Measurements from ENCODE around the gene KIF3C.

- TF ChIP-seq CTCF (conservative IDR thresholded peaks at IDR 0.05; ENCODE audit: low read depth, low read length) (no peak), POLR2A (IDR thresholded peaks at IDR 0.05; ENCODE audit: low read depth, low read length) (no peak), RAD21 (IDR thresholded peaks at IDR 0.05; ENCODE audit: low read length) (no peak), RFX5 (IDR thresholded peaks at IDR 0.05; ENCODE audit: low read depth, low read length) (no peak), BHLHE40 (IDR thresholded peaks at IDR 0.05; ENCODE audit: low read depth, low read length) (no peak), MAZ (IDR thresholded peaks at IDR 0.05; ENCODE audit: borderline replicate concordance, low read depth, low read length) (no peak), SMC3 (IDR thresholded peaks at IDR 0.05; ENCODE audit: low read depth, low read length) (no peak), USF2 (IDR thresholded peaks at IDR 0.05; ENCODE audit: low read depth, low read length) (no peak), MXI1 (IDR thresholded peaks at IDR 0.05; ENCODE audit: borderline replicate concordance, low read depth, low read length) (no peak), RCOR1 (IDR thresholded peaks at IDR 0.05; ENCODE audit: insufficient replicate concordance, low read length) (no peak), FOS (IDR thresholded peaks at IDR 0.05; ENCODE audit: low read depth, low read length) (no peak), ELK1 (IDR thresholded peaks at IDR 0.05; ENCODE audit: borderline replicate concordance, low read depth, low read length) (no peak), CEBPB (IDR thresholded peaks at IDR 0.05; ENCODE audit: low read depth, low read length) (no peak), MAFK (IDR thresholded peaks at IDR 0.05; ENCODE audit: low read depth, low read length) (no peak)
Observed at GRCh38 chr2:26020231-26020640, 37.9 kb upstream of the KIF3C start.

Data from IMR-90 (cell line).